GM12891 (cell line): ENCODE results near the gene TES.

Experiments
- POLR2A ChIP-seq: IDR thresholded peaks from 2 replicates; pipeline ENCODE4 v1.6.1; 2011; ENCODE audit warnings: low read depth, low read length, control low read depth
- POLR2AphosphoS5 ChIP-seq: IDR thresholded peaks from 2 replicates; pipeline ENCODE4 v1.6.1; 2011; ENCODE audit warnings: low read depth, low read length, control low read depth
- TAF1 ChIP-seq: IDR thresholded peaks from 2 replicates; pipeline ENCODE4 v1.6.1; 2011; ENCODE audit warnings: low read depth, low read length, control low read depth

- TF ChIP-seq POLR2AphosphoS5, result no peak
- no peak for TF ChIP-seq POLR2A
- no peak for TF ChIP-seq TAF1
Observed at GRCh38 chr7:116261904-116262303, 51.6 kb downstream of the TES start.
